ENCODE results near the gene TUBGCP6.

DNA sequence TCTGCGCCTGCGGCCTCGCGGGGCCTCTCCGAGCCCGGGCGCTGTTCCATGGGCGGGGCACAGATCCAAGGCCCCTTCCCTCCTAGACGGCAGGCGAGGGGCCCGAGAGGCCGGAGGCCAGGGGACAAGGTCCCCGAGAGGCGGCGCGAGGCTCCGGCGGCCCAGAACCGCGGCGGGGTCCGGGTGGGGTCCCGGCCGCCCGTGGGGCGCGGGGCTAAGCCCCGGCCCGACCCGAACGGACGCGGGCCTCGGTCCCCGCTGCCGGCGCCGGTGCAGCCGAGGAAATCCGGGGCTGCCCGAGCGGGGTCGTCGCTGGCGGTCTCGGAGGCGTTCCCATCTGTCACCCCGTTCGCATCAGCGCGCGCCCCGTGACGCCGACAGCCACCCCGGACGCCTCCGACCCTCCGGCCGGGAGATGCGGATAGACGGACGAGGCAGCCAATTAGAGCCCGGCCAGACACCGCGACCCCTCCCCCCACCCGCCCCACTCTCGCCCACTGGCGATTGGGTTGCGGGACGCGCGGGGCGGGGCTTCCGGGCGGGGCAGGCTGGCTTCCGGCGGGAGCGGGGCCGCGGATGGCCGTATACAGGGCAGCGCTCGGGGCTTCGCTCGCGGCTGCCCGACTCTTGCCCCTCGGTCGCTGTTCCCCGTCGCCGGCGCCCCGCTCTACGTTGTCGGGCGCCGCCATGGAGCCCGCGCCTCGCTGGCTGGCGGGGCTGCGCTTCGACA lies 44.2 kb downstream of the TUBGCP6 start, which contains the start of gene SELENOO:
- TF ChIP-seq CTCF (IDR thresholded peaks at IDR 0.05; ENCODE audit: low read depth, low read length, poor library complexity, severe bottlenecking) (no peak), EZH2phosphoT487 (IDR thresholded peaks at IDR 0.05; ENCODE audit: borderline replicate concordance, low read length) (no peak)
